GM19468 (cell line): Measurements from ENCODE around the gene NPAS2.

Experiments
- ATAC-seq: cut with Tn5 transposase; IDR thresholded peaks from one replicate; pipeline ENCODE4 v1.9.1; 2021; ENCODE audit warnings: mild to moderate bottlenecking, moderate library complexity, moderate number of reproducible peaks; ENCODE audit not compliant: unreplicated experiment; ENCODE audit errors: extremely low read depth

The NPAS2 gene

DNA sequence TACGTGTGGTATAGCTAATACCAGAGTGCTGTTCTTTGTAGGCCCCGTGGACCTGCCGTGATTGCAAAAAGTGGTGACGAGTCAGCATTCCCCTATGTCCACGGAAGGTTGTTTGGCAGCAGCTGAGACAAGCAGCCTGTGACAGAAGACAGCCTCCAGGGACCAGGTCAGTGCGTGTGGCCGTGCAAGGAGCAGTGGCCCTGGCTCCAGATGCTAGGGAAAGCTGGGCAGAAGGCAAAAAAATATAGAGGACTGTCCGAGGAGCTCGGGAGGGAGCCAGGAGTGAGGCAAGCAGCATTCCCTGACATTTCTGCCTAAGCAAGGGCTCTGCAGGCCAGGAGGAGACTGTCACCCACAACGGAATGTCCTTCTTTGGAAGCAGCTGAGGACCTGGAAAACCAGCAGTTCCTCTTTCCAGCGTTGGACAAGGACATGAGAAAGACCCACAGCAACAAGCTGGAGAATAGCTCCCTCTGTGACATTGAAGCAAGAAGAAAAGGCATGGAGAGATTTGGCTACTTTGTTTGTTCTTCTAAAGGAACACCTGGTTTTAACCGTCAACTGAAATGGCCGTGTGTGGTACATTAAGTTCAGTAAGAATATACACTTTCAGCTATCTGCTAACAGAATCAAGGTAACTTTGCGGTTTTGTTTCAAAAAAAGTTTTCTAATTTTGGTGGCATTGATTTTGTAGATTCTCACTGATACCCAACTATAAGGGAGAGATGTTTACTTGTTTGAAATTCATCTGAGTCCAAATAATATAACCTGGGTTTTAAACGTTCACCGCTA is 58.3 kb downstream of the NPAS2 start:
- no peak for ATAC-seq

DNA sequence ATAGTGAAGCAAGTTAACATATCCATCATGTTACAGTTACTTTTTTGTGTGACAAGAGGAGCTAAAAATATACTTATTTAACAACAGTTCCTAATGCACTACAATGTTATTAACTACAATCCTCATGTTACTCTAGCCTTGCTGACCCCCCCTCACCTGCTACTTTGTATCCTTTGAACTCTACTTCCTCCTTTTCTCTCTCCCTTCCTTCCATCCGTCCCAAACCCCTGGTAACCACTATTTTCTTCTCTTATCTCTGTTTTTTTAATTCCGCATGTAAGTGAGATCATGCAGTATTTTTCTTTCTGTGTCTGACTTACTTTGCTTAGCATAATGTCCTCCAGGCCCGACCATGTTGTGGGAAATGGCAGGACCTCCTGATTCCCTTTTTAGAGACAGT is 59.4 kb downstream of the NPAS2 start:
- ATAC-seq: no peak

DNA sequence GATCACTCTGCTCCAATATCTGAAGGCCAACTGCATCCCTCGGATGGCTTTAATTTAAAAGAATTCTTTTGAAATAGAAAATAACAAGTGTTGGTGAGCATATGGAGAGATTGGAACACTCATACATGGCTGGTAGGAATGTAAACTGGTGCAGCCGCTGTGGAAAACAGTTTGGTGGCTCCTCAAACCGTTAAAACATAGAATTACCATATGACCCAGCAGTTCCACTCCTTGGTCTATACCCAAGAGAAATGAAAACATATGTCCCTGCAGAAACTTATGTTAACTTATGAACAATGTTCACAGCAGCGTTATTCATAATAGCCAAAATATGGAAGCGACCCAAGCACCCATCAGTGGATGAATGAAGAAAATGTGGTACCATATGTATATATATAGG is 60.1 kb downstream of the NPAS2 start:
- ATAC-seq: no peak

DNA sequence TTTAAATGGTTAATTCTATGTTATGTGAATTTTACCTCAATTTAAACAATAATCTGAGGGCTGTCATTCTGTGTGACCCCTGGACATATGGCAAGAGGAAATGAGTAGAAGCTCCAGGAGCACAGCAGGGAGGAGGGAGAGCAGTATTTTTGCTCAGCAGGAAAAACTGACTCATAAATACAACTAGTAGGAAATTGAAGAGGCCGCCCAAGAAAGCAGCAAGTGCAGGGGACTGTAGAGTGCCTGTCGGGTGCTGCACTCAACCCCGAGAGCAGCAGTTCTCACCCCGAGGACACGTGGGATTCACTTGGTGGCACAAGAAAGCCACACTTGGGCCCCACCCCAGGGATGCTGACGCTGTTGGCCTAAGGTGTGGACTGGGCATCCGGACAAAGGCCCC is 60.8 kb downstream of the NPAS2 start:
- no peak for ATAC-seq

DNA sequence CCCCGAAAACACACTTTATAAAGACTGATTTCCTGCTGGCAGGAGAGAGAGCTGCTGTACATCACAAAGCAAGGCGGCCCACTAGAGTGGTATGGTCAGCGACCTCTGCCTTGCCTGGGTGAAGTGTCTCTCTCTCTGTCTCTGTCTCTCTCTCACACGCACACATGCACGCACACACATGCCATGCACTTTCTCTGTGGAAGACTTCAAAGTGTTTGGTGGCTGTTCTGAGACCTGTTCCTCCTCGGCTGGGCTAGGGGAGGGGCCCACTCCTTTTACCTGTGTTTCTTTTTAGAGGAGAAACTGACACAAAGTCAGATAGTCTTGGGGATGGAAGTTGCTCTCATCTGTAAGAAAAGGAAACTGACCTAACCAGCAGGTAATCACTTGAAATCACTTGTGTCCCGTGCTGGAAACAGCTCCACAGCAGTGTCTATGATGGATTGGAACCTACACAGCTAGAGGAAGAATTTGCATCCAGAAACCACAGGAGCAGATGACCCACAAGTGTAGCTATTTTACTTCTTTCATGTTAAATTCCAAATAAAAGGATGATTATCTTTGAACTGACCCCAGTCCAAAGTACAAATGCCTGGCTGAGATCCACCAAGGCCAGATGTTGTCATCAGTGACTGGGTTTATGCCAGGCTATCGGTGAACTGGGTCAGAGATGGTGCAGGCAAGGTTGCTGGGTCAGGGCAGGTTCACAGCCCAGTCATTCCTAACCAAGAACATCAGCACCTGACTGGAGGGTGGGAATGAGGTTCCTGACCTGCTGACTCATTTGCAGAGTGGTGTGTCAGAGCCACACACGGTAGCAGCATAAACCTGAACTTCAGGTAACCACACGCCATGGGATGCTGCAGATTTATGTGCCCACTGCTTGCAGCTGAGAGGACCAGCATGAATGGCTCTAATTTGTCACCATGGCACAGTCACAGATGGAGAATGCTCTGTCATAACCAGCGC is 63.0 kb downstream of the NPAS2 start:
- no peak for ATAC-seq

DNA sequence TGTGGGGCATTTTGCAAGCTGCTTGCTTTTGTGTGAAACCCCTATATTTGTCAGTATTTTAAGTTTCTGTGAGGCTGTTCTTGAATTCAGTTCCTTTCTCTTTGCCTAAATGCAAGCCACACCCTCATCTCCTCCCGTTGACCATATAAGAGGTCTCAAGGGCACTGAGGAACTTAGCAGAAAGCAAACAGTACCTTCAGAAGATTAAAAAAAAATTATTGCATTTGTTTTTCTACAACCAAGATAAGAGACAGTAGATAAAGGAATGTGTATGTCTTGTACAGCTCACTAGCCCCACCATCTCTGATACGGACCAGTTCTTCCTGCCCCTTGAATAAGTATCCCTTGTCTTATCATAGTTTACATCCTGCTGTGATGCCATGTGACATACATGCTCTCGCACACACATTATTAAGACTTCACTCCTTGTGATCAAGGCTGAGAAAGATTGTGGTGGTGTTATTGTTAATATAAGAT is 64.2 kb downstream of the NPAS2 start:
- no peak for ATAC-seq

DNA sequence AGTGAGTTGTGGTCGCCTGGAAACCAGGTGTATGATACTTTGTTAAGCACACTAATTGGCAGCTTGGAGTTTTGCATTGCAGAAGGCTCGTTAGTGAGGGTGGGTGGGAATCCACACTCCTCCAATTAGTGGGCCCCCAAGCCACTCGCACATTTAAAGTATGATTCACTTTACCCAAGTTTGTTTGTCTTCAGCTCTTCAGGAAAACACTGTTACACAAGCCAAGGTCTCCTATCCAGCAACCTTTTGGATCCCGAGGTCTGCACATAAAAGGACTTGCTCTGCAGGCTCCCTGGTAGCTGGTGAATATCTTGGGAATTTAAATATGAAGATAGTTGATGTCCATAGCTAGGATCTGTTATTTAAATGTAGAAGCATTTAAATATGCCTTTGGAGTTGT is 66.1 kb downstream of the NPAS2 start:
- ATAC-seq: no peak

DNA sequence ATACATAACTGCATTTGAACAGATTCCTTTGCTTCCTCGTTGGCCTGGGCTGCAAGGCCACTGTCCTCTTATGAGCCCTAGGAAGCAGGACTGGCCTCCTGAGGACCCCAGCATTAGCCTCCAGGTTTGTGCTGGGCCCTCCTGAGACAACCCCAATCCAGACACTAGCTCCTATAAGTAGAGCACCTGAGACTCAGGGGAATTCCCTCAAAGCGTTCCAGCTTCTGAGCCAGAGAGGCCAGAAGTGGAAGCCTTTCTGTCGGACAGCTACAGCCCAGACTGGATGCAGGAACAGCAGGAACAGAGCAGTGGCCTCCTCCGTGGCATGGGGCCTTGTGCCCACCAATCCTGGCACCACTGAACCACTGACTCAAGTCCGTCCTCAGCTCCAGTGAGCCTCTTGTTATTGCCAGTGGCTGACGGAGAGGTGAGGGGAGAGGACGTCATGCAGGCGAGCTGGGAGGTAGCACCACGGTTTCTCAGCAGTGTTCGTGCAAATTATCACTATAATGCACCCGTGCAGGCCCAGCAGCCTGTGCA is 67.2 kb downstream of the NPAS2 start:
- ATAC-seq: no peak

DNA sequence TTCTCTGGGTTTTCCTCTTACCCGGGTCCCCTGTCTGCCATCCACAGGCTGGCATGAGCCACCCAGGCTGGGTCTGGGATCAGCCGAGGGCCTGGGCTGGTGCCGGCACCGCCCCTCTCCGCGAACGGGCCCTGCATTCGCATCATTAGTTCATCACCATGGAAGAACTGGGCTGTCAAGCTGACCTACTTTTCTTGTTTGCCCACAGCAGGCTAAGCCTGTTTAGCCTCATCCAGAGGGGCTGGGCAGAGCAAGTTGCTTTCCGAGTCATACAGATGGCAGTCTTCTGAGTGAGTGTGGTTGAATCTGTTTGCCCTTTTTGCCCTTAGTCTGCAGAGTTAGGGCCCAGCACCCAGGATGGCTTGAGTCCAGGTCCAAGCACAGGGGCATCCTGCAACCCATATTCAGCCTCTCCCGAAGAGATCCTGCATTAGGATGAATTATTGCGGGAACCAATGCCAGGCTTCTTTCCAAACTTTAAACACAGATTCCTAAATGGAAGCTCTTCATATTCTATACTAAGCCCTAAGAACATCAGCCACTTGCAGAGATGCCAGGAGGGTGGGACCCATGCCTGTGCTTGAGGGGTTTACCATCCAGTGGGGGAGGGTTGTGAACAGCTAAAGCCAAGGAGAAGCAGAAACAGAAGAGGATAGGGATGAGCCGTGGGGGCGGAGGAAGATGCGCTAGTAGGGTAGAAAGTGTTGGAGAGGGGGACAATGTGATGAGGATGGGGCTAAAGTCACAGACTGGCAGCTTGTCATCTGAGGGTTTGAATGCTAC is 68.0 kb downstream of the NPAS2 start:
- no peak for ATAC-seq

DNA sequence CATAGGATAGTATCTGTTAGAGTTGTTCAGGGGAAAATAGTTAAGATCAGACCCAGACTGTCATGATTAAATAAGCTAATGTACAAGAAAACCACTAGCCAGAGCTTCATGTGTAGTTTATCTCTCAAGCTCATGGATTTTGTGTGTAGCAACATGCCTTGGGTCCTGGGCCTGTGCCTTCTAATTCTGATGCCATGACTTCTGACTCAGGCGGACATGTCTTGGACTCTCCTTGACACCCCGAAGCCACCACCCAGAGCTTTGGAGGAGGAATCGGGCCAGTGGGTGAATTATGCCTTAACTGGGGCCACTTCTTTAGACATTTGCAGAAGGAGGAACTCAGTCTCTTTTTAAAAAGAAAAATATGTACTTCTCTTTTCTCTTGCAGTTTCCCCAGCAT is 68.7 kb downstream of the NPAS2 start:
- no peak for ATAC-seq

DNA sequence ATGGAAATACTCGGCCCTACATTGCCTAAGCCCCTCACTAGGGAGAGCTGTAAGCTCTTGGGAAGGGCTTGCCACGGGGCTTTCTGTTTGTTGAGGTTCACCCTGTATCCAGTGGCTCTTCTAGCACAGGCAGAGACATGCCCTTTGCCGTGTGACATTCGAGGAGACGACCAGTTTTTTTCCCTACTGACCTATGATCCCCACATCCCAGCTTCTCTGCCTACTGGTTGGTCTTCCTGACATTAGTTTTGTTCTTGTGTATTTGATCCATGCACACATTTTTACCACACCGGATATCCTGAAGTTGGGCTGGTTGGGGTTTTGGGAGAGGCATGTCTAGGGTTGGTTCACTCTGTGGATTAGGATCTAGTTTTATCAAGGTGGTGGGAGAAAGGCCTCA is 69.3 kb downstream of the NPAS2 start:
- no peak for ATAC-seq

DNA sequence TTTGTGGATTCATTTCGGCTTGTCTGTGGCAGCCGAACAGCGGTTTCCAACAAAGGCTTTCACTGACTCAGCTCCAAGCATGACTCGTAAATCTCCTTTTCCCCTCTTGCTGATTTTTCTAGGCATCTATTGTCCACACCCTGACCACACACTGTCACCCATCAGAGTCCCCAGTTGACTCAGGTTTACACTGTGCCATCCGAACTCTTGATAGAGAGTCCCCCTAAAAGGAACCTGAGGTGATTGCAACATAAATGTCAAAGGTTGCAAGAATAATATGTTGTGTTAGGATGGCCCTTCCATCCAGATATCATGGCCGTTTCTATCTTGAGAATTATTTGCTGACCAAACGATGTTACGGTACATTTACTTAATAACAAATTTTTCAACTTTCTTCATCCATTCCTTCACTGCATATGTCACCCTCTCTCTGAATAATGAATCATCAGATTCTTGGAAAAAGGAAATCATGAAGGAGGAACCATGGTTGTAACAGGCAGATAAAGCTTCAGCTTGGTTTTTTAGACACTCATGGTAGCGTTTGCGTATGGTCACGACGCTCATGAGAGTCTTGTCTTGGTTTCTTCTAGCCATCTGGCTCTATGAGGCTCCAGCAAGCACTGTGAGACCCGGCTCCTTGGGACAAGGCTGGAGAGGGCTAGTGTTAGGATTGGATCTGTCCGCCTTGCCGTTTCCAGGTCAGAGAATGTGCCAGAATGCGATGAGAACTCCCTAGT is 72.1 kb downstream of the NPAS2 start:
- ATAC-seq: no peak

DNA sequence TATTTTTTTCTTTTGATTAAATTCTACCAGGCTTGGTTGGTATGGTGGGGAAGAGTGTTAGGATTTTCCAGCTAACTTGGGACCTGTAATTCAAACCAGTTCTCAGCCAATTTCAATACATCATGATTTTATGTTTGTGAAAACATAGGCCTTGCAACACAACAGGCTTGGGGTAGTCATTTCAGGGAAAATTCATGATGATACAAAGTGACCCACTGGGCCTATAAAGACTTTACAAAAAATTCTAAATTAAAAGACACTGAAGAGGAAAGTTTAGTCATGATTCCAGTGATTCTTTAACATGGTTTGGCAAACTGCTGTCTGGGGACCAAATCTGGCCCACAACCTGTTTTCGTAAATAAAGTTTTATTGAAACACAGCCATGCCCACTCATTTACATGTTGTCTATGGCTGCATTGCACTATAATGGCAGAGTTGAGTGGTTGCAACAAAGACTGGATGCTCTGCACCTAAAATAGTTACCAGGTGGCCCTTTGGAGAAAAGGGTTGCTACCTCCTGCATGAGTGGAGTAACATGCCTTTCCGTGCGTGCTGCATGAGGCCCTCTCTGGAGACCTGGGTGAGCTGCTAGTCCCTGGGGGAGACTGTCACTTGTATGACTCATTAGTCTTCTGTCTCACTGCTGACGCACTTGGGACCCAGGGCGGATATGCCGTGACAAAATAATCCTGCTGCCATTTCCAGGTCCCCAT is 73.6 kb downstream of the NPAS2 start:
- no peak for ATAC-seq

DNA sequence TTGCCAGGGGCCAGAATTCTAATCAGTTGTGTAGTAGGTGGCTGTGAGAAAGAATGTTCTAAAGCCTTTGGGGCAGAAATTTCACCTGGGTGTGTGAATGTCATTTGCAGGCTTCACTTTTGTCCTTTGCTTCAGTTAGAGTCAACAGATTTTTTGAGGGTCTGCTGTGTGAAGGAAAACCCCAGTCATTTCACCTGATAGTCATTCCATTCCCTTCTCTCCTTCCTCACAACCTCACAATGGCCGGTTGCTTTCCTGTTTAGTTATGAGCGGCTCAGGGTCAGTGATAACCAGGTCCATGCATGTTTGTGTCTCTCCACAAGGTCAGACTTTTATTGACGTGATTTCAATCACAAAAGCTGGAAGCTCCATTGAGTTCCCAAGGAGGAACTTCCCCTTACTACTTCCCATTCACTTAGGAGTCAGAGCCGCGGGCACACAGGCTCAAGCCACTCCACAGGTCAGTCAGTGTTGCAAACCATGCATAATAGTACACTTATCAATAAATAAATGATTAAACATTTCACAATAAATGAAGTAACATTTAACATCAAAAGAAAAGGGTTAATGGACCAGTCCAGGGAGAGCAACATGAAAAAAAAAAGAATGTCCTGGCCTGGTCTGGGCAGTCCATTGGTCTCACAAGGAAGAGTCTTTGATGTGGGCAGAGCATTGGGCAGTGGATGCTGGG is 74.3 kb downstream of the NPAS2 start:
- no peak for ATAC-seq

DNA sequence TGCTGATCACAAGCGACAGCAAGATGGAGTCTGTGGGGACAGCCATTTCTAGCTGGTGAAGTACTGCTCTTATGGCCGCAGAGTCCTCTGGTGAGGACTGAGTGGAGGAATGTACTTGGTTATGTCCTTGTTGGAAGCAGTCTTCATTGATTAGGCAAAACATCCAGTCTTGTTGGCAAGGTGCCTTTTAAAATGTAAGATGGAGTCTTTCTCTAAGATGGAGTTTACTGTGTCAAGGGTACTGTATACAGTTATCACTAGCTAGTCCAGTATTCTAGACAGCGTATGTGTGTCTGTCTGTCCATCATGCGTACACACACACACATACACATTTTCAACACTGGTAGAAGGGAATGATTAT is 74.8 kb downstream of the NPAS2 start:
- no peak for ATAC-seq

DNA sequence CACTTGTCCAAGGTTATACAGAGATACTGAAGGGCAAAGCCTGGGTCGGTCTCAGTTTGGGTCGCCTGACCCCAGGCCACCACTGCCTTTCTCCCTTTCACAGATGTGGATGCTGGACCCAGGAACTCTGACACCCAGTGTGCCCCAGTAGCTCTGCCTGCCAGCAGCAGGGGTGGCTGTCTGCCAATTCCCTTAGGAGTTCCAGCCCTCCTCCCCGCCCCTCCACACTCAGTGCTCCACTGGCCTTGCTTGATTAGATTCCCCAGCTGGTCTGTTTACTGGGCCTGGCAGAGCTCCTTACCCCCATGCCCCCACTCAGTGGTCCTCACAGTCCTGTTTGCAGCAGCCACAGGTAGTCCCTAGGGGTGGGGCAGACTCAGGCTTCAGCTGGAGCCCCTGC is 75.5 kb downstream of the NPAS2 start:
- no peak for ATAC-seq

DNA sequence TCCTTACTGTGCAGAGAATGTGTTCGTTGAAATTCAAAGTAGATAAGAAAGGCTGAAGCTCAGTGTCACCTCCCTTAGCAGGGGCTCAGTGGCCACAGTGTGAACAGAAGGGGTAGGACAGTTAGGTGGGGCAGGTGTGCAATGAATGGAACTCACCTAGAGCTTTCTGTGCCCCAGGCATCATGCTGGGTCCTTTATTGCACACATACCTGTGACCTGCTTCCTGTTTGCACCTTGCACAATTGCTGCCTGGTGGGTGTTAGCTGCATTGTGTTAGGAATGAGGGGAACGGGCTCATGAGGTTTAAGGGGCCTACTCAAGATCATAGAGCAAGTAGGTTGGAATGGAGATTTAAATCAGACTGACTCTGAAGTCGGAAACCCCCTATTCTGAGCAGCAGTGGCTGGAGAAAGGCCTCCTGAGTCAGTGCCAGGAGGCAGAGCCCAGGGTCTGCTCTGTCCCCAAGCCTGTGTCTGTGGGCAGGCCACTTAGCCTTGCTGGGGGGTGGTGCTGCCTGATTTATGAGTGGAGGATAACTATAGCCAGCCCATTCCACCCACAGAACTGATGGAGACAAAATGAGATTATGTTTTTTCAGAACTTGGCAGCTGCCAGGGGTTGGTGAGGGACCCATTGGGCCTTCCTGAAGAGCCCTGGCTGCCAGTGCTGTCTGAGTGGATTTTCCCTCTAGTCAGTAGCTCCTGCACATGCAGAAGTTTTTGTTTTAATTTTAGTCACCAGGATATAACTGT is 76.2 kb downstream of the NPAS2 start:
- no peak for ATAC-seq
